ENCODE data around the gene CD38.
"Not testable (repeated sequence)": the region's sequence is repeated elsewhere in the genome, so short reads cannot be mapped to it uniquely, and the experiment has no call there.

The CD38 gene

GRCh38 chr4:15778289-15779241 is at the start of gene CD38:
Gene CD38, plus strand, starts transcription at chr4:15778328. Its CDS starts 87 bp downstream, at chr4:15778415.
- DNase-seq (ENCODE audit: low read depth in 2 of 2): peak; percentile 43 to 52

GRCh38 chr4:15729910-15730533 is 48.1 kb upstream of the CD38 start:
- no peak for DNase-seq (ENCODE audit: low read depth in 2 of 2)

GRCh38 chr4:15733061-15733460 is 45.1 kb upstream of the CD38 start:
- DNase-seq (ENCODE audit: low read depth in 2 of 2): not testable (repeated sequence)

GRCh38 chr4:15735536-15735935 is 42.6 kb upstream of the CD38 start:
- no peak for DNase-seq (ENCODE audit: low read depth in 2 of 2)

- no peak for DNase-seq (ENCODE audit: low read depth in 2 of 2)
Observed at GRCh38 chr4:15736514-15737050, 41.5 kb upstream of the CD38 start.

- DNase-seq (ENCODE audit: low read depth in 2 of 2): no peak
Observed at GRCh38 chr4:15737255-15737654, 40.9 kb upstream of the CD38 start.

- no peak for DNase-seq (ENCODE audit: low read depth in 2 of 2)
Observed at GRCh38 chr4:15738877-15739276, 39.3 kb upstream of the CD38 start.

GRCh38 chr4:15740764-15741404 is 37.2 kb upstream of the CD38 start:
- no peak for DNase-seq (ENCODE audit: low read depth in 2 of 2)

GRCh38 chr4:15742083-15742582 is 36.0 kb upstream of the CD38 start:
- DNase-seq (ENCODE audit: low read depth in 2 of 2): no peak

GRCh38 chr4:15742637-15743036 is 35.5 kb upstream of the CD38 start:
- no peak for DNase-seq (ENCODE audit: low read depth in 2 of 2)

GRCh38 chr4:15744016-15744545 is 34.0 kb upstream of the CD38 start:
- no peak for DNase-seq (ENCODE audit: low read depth in 2 of 2)

GRCh38 chr4:15746110-15746509 is 32.0 kb upstream of the CD38 start:
- DNase-seq (ENCODE audit: low read depth in 2 of 2): no peak

- DNase-seq (ENCODE audit: low read depth in 2 of 2): no peak
Observed at GRCh38 chr4:15749001-15749400, 29.1 kb upstream of the CD38 start.

GRCh38 chr4:15751153-15751552 is 27.0 kb upstream of the CD38 start:
- no peak for DNase-seq (ENCODE audit: low read depth in 2 of 2)

- DNase-seq (ENCODE audit: low read depth in 2 of 2): no peak
Observed at GRCh38 chr4:15753081-15753480, 25.0 kb upstream of the CD38 start.

GRCh38 chr4:15753786-15754185 is 24.3 kb upstream of the CD38 start:
- DNase-seq (ENCODE audit: low read depth in 2 of 2): no peak

- DNase-seq (ENCODE audit: low read depth in 2 of 2): no peak
Observed at GRCh38 chr4:15754323-15754722, 23.8 kb upstream of the CD38 start.

GRCh38 chr4:15755321-15756155 is 22.6 kb upstream of the CD38 start:
- DNase-seq (ENCODE audit: low read depth in 2 of 2): peak; percentile 30 to 41

- DNase-seq (ENCODE audit: low read depth in 2 of 2): peak; percentile 68 to 73
Observed at GRCh38 chr4:15756361-15756861, 21.7 kb upstream of the CD38 start.

- DNase-seq (ENCODE audit: low read depth in 2 of 2): no peak
Observed at GRCh38 chr4:15757054-15757453, 21.1 kb upstream of the CD38 start.

GRCh38 chr4:15758294-15758693 is 19.8 kb upstream of the CD38 start:
- DNase-seq (ENCODE audit: low read depth in 2 of 2): no peak
